Osteoblast (primary cell): ENCODE measurements around the gene KLHDC7B. TPM values are rescaled to one million over a fixed set of nuclear protein-coding genes. Genes with fewer than 3 reads are reported as not detected.

Experiments used
- DNase-seq: peaks from one replicate; pipeline ENCODE4 v3.0.0; 2011; ENCODE audit warnings: low spot score, mixed read lengths; ENCODE audit not compliant: insufficient read length; ENCODE audit errors: missing footprints
- H2AFZ ChIP-seq: 2 replicates; pipeline ENCODE4 v1.6.0; 2011; ENCODE audit warnings: mild to moderate bottlenecking, low read length
- H3K27ac ChIP-seq: 2 replicates; pipeline ENCODE4 v1.5.1; 2011; ENCODE audit warnings: mild to moderate bottlenecking, low read depth, low read length, moderate library complexity
- H3K27me3 ChIP-seq: 2 replicates; pipeline ENCODE4 v1.6.0; 2012; ENCODE audit warnings: mild to moderate bottlenecking, control low read depth, inconsistent platforms, low read length, moderate library complexity; ENCODE audit not compliant: insufficient read depth
- H3K36me3 ChIP-seq: 2 replicates; pipeline ENCODE4 v1.5.1; 2011; ENCODE audit warnings: mild to moderate bottlenecking, low read length, control low read depth, moderate library complexity; ENCODE audit not compliant: insufficient read depth
- H3K4me1 ChIP-seq: 2 replicates; pipeline ENCODE4 v1.5.1; 2011; ENCODE audit warnings: mild to moderate bottlenecking, low read length, control low read depth, moderate library complexity; ENCODE audit not compliant: insufficient read depth
- H3K4me2 ChIP-seq: 2 replicates; pipeline ENCODE4 v1.6.0; 2011; ENCODE audit warnings: mild to moderate bottlenecking, low read length; ENCODE audit not compliant: insufficient read depth
- H3K4me3 ChIP-seq: fragments of 200-600 bp; sonication (generic); 3 replicates; pipeline ENCODE4 v1.5.1; 2012; ENCODE audit warnings: mild to moderate bottlenecking, low read length, inconsistent platforms; ENCODE audit not compliant: insufficient read depth
- H3K79me2 ChIP-seq: 2 replicates; pipeline ENCODE4 v1.6.0; 2012; ENCODE audit warnings: mild to moderate bottlenecking, low read length, control low read depth, inconsistent platforms; ENCODE audit not compliant: insufficient read depth
- H3K9me3 ChIP-seq: 2 replicates; pipeline ENCODE4 v1.5.1; 2011; ENCODE audit warnings: low read depth, low read length, control low read depth
- H4K20me1 ChIP-seq: 2 replicates; pipeline ENCODE4 v1.6.0; 2012; ENCODE audit warnings: mild to moderate bottlenecking, low read length, control low read depth; ENCODE audit not compliant: insufficient read depth
- total RNA-seq: library from RNA; depleted of rRNA; stranded (reverse); fragments of >200 nt; gene quantifications from 2 replicates; pipeline ENCODE4 v1.2.3, GENCODE V29; 2012
- TF ChIP-seq, protein P1 (sequence below): IDR thresholded peaks from 2 replicates; pipeline ENCODE4 v1.5.1; 2011; ENCODE audit warnings: mild to moderate bottlenecking, low read depth, low read length, moderate library complexity; ENCODE audit errors: extremely low read depth

The KLHDC7B gene
- total RNA-seq, 1 donor = 0.72 TPM

DNA sequence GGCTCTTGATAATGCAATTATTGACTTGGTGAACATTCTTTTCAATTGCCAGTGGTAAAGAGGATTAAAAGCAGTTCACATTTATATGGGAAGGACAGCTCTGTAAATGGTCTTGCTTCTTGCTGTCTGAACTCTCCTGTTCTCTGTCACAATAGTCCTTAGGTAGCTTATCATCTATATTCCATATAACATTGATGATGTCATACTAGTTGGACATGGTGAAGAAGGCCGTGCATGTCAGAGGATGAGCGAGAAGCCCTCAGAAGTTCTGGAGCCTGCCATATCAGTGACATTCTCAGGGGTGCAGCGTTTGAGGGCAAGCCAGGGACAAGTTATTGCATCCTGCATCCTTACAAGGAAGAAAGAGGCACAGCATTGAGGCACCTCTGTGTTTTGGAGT, 39.5 kb downstream of the KLHDC7B start:
- Histone ChIP-seq H3K4me1 (peaks cover 14% of the 10 kb centered on the region), H3K79me2 (peaks cover 13% of the 10 kb centered on the region), H4K20me1 (no peaks in the 10 kb centered on the region), H3K4me2 (no peak overlapping the region), H3K9me3 (no peaks in the 10 kb centered on the region), H3K36me3 (peaks cover 2% of the 10 kb centered on the region), H2AFZ (no peak overlapping the region), H3K27ac (no peak overlapping the region), H3K4me3 (no peak overlapping the region), H3K27me3 (no peaks in the 10 kb centered on the region)
- peak; percentile 8 for DNase-seq
- TF ChIP-seq, protein P1, sequence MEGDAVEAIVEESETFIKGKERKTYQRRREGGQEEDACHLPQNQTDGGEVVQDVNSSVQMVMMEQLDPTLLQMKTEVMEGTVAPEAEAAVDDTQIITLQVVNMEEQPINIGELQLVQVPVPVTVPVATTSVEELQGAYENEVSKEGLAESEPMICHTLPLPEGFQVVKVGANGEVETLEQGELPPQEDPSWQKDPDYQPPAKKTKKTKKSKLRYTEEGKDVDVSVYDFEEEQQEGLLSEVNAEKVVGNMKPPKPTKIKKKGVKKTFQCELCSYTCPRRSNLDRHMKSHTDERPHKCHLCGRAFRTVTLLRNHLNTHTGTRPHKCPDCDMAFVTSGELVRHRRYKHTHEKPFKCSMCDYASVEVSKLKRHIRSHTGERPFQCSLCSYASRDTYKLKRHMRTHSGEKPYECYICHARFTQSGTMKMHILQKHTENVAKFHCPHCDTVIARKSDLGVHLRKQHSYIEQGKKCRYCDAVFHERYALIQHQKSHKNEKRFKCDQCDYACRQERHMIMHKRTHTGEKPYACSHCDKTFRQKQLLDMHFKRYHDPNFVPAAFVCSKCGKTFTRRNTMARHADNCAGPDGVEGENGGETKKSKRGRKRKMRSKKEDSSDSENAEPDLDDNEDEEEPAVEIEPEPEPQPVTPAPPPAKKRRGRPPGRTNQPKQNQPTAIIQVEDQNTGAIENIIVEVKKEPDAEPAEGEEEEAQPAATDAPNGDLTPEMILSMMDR = no peak

DNA sequence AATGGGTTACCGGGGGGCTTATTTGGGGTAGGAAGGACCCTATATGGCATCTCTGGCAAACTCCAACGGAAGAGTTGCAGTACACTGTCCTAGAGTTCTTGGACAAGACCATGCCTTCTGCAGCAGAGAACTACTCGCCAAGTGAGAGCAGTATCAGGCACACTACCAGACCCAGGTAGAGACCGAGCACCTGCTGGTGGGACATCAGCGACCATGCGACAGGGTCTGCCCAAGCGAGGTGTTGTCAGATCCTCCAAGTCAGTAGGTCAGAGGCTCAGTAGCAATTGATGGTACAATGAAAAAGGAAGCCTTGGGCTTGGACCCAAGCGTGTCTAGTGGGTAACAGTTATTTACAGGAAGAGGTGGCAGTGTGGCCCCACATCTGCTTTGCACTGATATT, 40.1 kb downstream of the KLHDC7B start:
- Histone ChIP-seq H3K9me3 (no peaks in the 10 kb centered on the region), H3K27ac (no peak overlapping the region), H3K4me3 (no peak overlapping the region), H3K36me3 (no peaks in the 10 kb centered on the region), H3K79me2 (peaks cover 13% of the 10 kb centered on the region), H4K20me1 (no peaks in the 10 kb centered on the region), H3K27me3 (peaks cover 2% of the 10 kb centered on the region), H2AFZ (no peak overlapping the region), H3K4me1 (peaks cover 14% of the 10 kb centered on the region), H3K4me2 (no peak overlapping the region)
- TF ChIP-seq, protein P1 = no peak
- DNase-seq = peak; percentile 23

DNA sequence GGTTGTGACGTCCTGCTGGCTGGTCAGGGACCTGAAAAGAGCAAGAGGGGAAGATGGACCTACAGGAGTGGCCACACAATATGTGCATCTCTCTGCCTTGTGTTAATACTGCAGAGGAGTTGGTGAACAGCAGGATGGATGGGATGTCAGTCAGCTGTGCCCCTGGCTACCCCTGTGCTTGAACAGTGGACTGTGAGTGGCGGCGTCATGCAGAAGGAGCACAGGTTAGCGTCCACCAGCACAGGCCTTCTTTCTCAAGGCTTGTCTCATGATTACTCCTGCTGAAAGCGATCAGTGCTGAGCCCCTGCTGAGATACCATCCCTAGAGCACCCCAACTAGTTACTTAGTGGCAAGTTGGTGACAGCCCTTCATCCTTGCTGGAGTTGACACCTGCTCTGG, 40.7 kb downstream of the KLHDC7B start:
- peaks cover 14% of the 10 kb centered on the region for H3K4me1 ChIP-seq
- TF ChIP-seq, protein P1 = no peak
- H3K27ac ChIP-seq = no peak overlapping the region
- no peaks in the 10 kb centered on the region for H4K20me1 ChIP-seq
- H2AFZ ChIP-seq = no peak overlapping the region
- H3K9me3 ChIP-seq = no peaks in the 10 kb centered on the region
- no peak overlapping the region for H3K4me3 ChIP-seq
- no peak overlapping the region for H3K4me2 ChIP-seq
- peaks cover 11% of the 10 kb centered on the region for H3K79me2 ChIP-seq
- peaks cover 3% of the 10 kb centered on the region for H3K27me3 ChIP-seq
- DNase-seq = peak; percentile 22
- H3K36me3 ChIP-seq = no peaks in the 10 kb centered on the region

DNA sequence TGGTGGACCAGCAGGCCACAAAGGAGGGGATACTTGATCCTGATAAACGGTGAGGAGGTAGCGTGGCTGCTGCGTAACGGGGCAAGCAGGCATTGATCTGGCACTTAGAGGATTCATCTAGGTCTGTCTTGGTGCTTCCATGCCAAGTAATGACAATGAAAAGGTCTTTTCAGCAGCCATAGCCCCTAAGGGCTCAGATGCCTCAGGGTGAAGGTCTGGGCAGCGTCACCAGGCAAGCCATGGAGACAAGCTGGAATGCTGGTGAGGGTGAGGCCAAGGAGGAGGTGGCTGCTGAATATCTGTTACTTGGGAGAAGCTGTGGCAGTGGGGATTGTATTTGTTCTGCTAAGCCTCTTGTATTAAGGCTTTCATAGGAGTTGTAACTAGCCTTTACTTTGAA, 41.7 kb downstream of the KLHDC7B start:
- peaks cover 7% of the 10 kb centered on the region for H3K4me1 ChIP-seq
- H3K27me3 ChIP-seq = peaks cover 3% of the 10 kb centered on the region

More for the DNA sequence above, 41.7 kb downstream of the KLHDC7B start:
- peak; percentile 1 for DNase-seq
- H3K4me3 ChIP-seq = no peak overlapping the region
- peaks cover 4% of the 10 kb centered on the region for H3K79me2 ChIP-seq
- TF ChIP-seq, protein P1 = no peak
- no peaks in the 10 kb centered on the region for H3K36me3 ChIP-seq
- H4K20me1 ChIP-seq = no peaks in the 10 kb centered on the region
- H3K9me3 ChIP-seq = no peaks in the 10 kb centered on the region
- no peak overlapping the region for H2AFZ ChIP-seq
- no peak overlapping the region for H3K27ac ChIP-seq
- H3K4me2 ChIP-seq = no peak overlapping the region
